GM21723 (cell line): ENCODE measurements around the gene AFF4.

Experiments
- ATAC-seq: cut with Tn5 transposase; IDR thresholded peaks from one replicate; pipeline ENCODE4 v1.9.1; 2021; ENCODE audit warnings: mild to moderate bottlenecking, moderate library complexity; ENCODE audit not compliant: unreplicated experiment

Gene AFF4

GRCh38 chr5:132827943-132828673 is 135.3 kb downstream of the AFF4 start:
- ATAC-seq: no peak

- ATAC-seq: no peak
Observed at GRCh38 chr5:132826424-132827082, 136.9 kb downstream of the AFF4 start.

DNA sequence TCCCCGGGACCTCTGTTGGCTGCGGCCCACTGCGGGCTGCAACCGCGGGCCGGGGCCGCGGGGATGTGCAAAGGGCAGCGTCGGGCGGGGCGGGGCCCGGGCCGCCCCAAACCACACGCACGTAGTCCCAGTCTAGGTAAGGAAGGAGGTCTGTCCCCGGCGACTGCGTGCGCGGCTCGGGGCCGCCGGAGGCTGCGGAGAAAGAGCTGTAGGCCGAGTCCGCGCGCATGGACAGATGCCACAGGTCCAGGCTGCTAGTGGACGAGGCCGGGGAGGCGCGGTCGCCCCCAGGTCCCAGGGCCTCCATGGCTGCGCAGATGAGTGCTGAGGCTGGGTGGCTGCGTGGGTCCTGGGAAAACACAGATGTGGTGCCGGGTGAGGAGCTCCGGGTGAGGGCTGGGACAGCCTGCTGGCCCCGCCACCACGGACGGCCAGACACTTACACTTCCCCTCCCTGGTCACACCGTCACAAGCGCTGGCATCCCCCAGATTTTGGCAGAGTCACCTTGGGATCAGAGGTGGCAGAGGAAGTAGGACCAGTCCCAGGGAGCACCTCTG is 137.5 kb downstream of the AFF4 start:
- no peak for ATAC-seq
